Measurements from ENCODE around the gene IL4R. TPM values are rescaled to one million over a fixed set of nuclear protein-coding genes. Genes with fewer than 3 reads are reported as not detected.

The IL4R gene
- total RNA-seq (10 to 100 TPM; 68.6 to 70.7 TPM), polyA plus RNA-seq (ENCODE audit: insufficient read depth, low read depth, low replicate concordance) (41.4 TPM)
- long read RNA-seq, donor 1, partial matches to known transcripts = 0 of 1 reads
- long read RNA-seq, donor 1, other reads (novel, unspliced or antisense) = 0 of 1 reads
- long read RNA-seq, donor 2, partial matches to known transcripts = 0 of 2 reads
- long read RNA-seq, donor 2, other reads (novel, unspliced or antisense) = 0 of 2 reads

- peaks cover 37% of the 10 kb centered on the region for H3K4me1 ChIP-seq
- no peaks in the 10 kb centered on the region for H3K9me3 ChIP-seq
- TF ChIP-seq POLR2A (IDR thresholded peaks at IDR 0.05) (no peak), CTCF (IDR thresholded peaks at IDR 0.05) (no peak)
- H3K27me3 ChIP-seq = no peaks in the 10 kb centered on the region
- intact Hi-C loops (cut with DNase I; ENCODE audit: low total_unique reads) = no loop called here
- H3K4me3 ChIP-seq = peak within 1 kb of the TSS; percentile 74 to 86
- H3K27ac ChIP-seq = peak within 1 kb of the TSS; percentile 90 to 91
- DNase-seq = peak; percentile 74
- H3K36me3 ChIP-seq (ENCODE audit: low read depth, missing control alignments) = no peaks in the 10 kb centered on the region
- 0% methylated on average over 6 to 73 of the region's 85 CpGs for WGBS, 2 donors
Measured at GRCh38 chr16:27313422-27314160, at the start of gene IL4R. Gene IL4R, plus strand, starts transcription at chr16:27313974. Its CDS starts 26,230 bp downstream, at chr16:27340204.

GRCh38 chr16:27264151-27264550 is 49.6 kb upstream of the IL4R start:
- intact Hi-C loops (cut with DNase I; ENCODE audit: low total_unique reads) = no loop called here
- 75 to 79% methylated on average over 6 of the region's 6 CpGs for WGBS, 2 donors
- Histone ChIP-seq H3K4me3 (no peak overlapping the region), H3K9me3 (no peaks in the 10 kb centered on the region), H3K36me3 (ENCODE audit: low read depth, missing control alignments) (no peaks in the 10 kb centered on the region), H3K27ac (no peak overlapping the region), H3K4me1 (no peaks in the 10 kb centered on the region), H3K27me3 (no peaks in the 10 kb centered on the region)
- no peak for DNase-seq
- TF ChIP-seq CTCF (IDR thresholded peaks at IDR 0.05) (no peak), POLR2A (IDR thresholded peaks at IDR 0.05) (no peak)

GRCh38 chr16:27265982-27266381 is 47.8 kb upstream of the IL4R start:
- no peak for DNase-seq
- TF ChIP-seq POLR2A (IDR thresholded peaks at IDR 0.05) = no peak
- no peak for TF ChIP-seq CTCF (IDR thresholded peaks at IDR 0.05)
- no peaks in the 10 kb centered on the region for H3K36me3 ChIP-seq (ENCODE audit: low read depth, missing control alignments)
- H3K4me3 ChIP-seq = no peak overlapping the region
- H3K27ac ChIP-seq = no peak overlapping the region
- H3K9me3 ChIP-seq = no peaks in the 10 kb centered on the region
- no peaks in the 10 kb centered on the region for H3K27me3 ChIP-seq
- H3K4me1 ChIP-seq = no peaks in the 10 kb centered on the region
- WGBS, 2 donors = 90 to 100% methylated on average over 1 of the region's 1 CpG
- intact Hi-C loops (cut with DNase I; ENCODE audit: low total_unique reads) = no loop called here

GRCh38 chr16:27267037-27267677 is 46.6 kb upstream of the IL4R start:
- no peaks in the 10 kb centered on the region for H3K27me3 ChIP-seq
- H3K4me3 ChIP-seq = peak overlapping the region in 1 of 2 donors; percentile 84
- no peaks in the 10 kb centered on the region for H3K36me3 ChIP-seq (ENCODE audit: low read depth, missing control alignments)
- H3K27ac ChIP-seq = no peak overlapping the region
- no peaks in the 10 kb centered on the region for H3K9me3 ChIP-seq
- H3K4me1 ChIP-seq = no peaks in the 10 kb centered on the region
- DNase-seq = no peak
- WGBS, 2 donors = 60 to 66% methylated on average over 8 of the region's 8 CpGs
- TF ChIP-seq CTCF (IDR thresholded peaks at IDR 0.05) (no peak), POLR2A (IDR thresholded peaks at IDR 0.05) (no peak)
- intact Hi-C loops (cut with DNase I; ENCODE audit: low total_unique reads) = no loop called here

Measured in testis (tissue), 5 donors.